GM23338 (cell line): ENCODE results near the gene CTDSP2. TPM values are rescaled to one million over a fixed set of nuclear protein-coding genes. Genes with fewer than 3 reads are reported as not detected.

Source experiments
- ATAC-seq: fragments of 200-7000 bp; cut with Tn5 transposase; 3 replicates; pipeline ENCODE4 v1.9.1; 2020
- DNase-seq: peaks from one replicate; pipeline ENCODE4 v3.0.0-alpha.2; 2015; ENCODE audit warnings: low spot score
- H2AFZ ChIP-seq: fragments of 200-600 bp; sonication (generic); 2 replicates; pipeline ENCODE4 v1.8.0; 2016; ENCODE audit warnings: antibody characterized with exemption, mild to moderate bottlenecking, moderate library complexity
- H3F3A ChIP-seq: fragments of 200-600 bp; sonication (generic); replicated peaks from 2 replicates; pipeline ENCODE4 v1.8.0; 2017; ENCODE audit warnings: antibody characterized with exemption, mixed run types, low read depth
- H3K27ac ChIP-seq: fragments of 200-600 bp; sonication (generic); 2 replicates; pipeline ENCODE4 v1.6.1; 2016; ENCODE audit warnings: low read depth
- H3K27me3 ChIP-seq: fragments of 200-600 bp; sonication (generic); 2 replicates; pipeline ENCODE4 v1.8.0; 2016; ENCODE audit warnings: mild to moderate bottlenecking, mixed run types, moderate library complexity; ENCODE audit not compliant: insufficient read depth
- H3K36me3 ChIP-seq: fragments of 200-600 bp; sonication (generic); 2 replicates; pipeline ENCODE4 v1.8.0; 2016; ENCODE audit warnings: mild to moderate bottlenecking; ENCODE audit not compliant: insufficient read depth
- H3K4me1 ChIP-seq: fragments of 200-600 bp; sonication (generic); 2 replicates; pipeline ENCODE4 v1.8.0; 2016; ENCODE audit warnings: mild to moderate bottlenecking, moderate library complexity; ENCODE audit not compliant: insufficient read depth
- H3K4me2 ChIP-seq: fragments of 200-600 bp; sonication (generic); 2 replicates; pipeline ENCODE4 v1.7.1; 2017; ENCODE audit warnings: mixed run types
- H3K4me3 ChIP-seq: fragments of 200-600 bp; sonication (generic); 2 replicates; pipeline ENCODE4 v1.6.1; 2016; ENCODE audit warnings: mixed run types
- H3K79me2 ChIP-seq: fragments of 200-600 bp; sonication (generic); replicated peaks from 2 replicates; pipeline ENCODE4 v1.8.0; 2017; ENCODE audit warnings: mild to moderate bottlenecking; ENCODE audit not compliant: insufficient read depth
- H3K9me2 ChIP-seq: fragments of 200-600 bp; sonication (generic); 2 replicates; pipeline ENCODE4 v1.8.0; 2017; ENCODE audit not compliant: insufficient read depth
- H4K20me1 ChIP-seq: fragments of 200-600 bp; sonication (generic); replicated peaks from 2 replicates; pipeline ENCODE4 v1.8.0; 2017; ENCODE audit warnings: mild to moderate bottlenecking; ENCODE audit not compliant: insufficient read depth
- H3K27ac Mint-ChIP-seq: 2 replicates; pipeline ENCODE4 v1.8.0; 2020; ENCODE audit warnings: inconsistent platforms, mild to moderate bottlenecking, moderate library complexity, mixed read lengths
- H3K27me3 Mint-ChIP-seq: 3 replicates; pipeline ENCODE4 v1.8.0; 2022; ENCODE audit warnings: low read depth, mild to moderate bottlenecking, moderate library complexity, mixed read lengths, inconsistent platforms; ENCODE audit not compliant: insufficient read depth, poor library complexity
- H3K36me3 Mint-ChIP-seq: 3 replicates; pipeline ENCODE4 v1.8.0; 2021; ENCODE audit warnings: low read depth, mild to moderate bottlenecking, inconsistent platforms, moderate library complexity, mixed read lengths
- H3K4me1 Mint-ChIP-seq: 3 replicates; pipeline ENCODE4 v1.8.0; 2020; ENCODE audit warnings: mild to moderate bottlenecking, inconsistent platforms, mixed read lengths
- H3K4me3 Mint-ChIP-seq: 3 replicates; pipeline ENCODE4 v1.8.0; 2021; ENCODE audit warnings: moderate library complexity, mild to moderate bottlenecking, inconsistent platforms, mixed read lengths
- H3K9me3 Mint-ChIP-seq: 3 replicates; pipeline ENCODE4 v1.8.0; 2020; ENCODE audit warnings: moderate library complexity, mild to moderate bottlenecking, inconsistent platforms, mixed read lengths
- JUNB ChIP-seq: IDR thresholded peaks from one replicate; pipeline ENCODE4 v1.6.1; 2016; ENCODE audit warnings: antibody characterized with exemption; ENCODE audit not compliant: unreplicated experiment
- NANOG ChIP-seq: IDR thresholded peaks from 2 replicates; pipeline ENCODE4 v1.6.1; 2016; ENCODE audit warnings: antibody characterized with exemption, borderline replicate concordance
- STAT1 ChIP-seq: IDR thresholded peaks from one replicate; pipeline ENCODE4 v1.6.1; 2016; ENCODE audit warnings: antibody characterized with exemption; ENCODE audit not compliant: unreplicated experiment
- ZNF114 ChIP-seq: fragments of 250-450 bp; sonication (Bioruptor Pico); IDR thresholded peaks from 2 replicates; pipeline ENCODE4 v1.5.0; 2020; ENCODE audit warnings: mild to moderate bottlenecking, moderate library complexity
- polyA plus RNA-seq: library from polyadenylated mRNA; unstranded; fragments of >200 nt; fragmentation: Nextera tagmentation; extraction: Ambion mirVana; gene quantifications from 2 replicates; pipeline ENCODE4 v1.2.1, GENCODE V29; 2016
- total RNA-seq: library from RNA; depleted of rRNA; stranded (reverse); fragments of >200 nt; shearing (Covaris generic); gene quantifications from 2 replicates; pipeline ENCODE4 v1.2.3, GENCODE V29; 2014
- TF ChIP-seq, protein P1 (sequence below): IDR thresholded peaks from 2 replicates; pipeline ENCODE4 v1.6.1; 2016; ENCODE audit warnings: antibody characterized with exemption
- TF ChIP-seq, protein P2 (sequence below): fragments of 250-450 bp; sonication (Bioruptor Pico); IDR thresholded peaks from 2 replicates; pipeline ENCODE4 v1.5.0; 2020; ENCODE audit warnings: mild to moderate bottlenecking, moderate library complexity
- TF ChIP-seq, protein P3 (sequence below), 2 experiments: fragments of 200-600 bp in 1 of 2; sonication (generic) in 1 of 2; conservative IDR thresholded peaks; 2 replicates each; pipeline versions ENCODE4 v1.5.1 to v1.6.1; 2016 to 2017; ENCODE audit warnings: antibody characterized with exemption in 2 of 2, low read depth in 2 of 2, mild to moderate bottlenecking in 2 of 2, moderate library complexity in 1 of 2

Gene CTDSP2
- total and polyA plus RNA-seq, 2 experiments from 2014 or later = 22.8 to 81.9 TPM

DNA sequence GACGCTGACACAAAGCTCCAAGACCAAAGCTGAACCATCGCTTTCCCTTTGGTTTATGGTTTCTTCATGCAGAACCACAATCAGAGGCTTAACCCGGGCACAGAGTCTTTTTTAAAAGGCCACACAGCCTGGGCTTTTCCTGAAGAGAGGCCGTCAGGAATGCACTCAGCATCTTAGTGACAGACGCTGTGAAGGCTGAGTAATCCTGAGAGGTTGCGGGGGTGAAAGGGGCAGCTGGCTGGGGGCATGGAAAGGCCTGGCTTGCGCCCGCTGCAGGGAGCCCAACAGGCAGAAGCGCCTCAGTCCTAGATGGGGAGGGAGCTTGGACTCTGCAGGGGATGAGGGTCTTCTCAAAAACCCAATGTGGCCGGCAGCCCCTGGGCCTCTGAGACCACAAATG, 13.6 kb downstream of the CTDSP2 start:
- Histone ChIP-seq H3K4me2 (peak overlapping the region; percentile 65; the same call in 1 of the 2 replicates), H3K36me3 (peaks cover 7% of the 10 kb centered on the region; the same call in 1 of the 2 replicates), H3K79me2 (peaks cover 92% of the 10 kb centered on the region), H2AFZ (no peak overlapping the region), H4K20me1 (peaks cover 20% of the 10 kb centered on the region), H3K27me3 (no peaks in the 10 kb centered on the region), H3K4me1 (peaks cover 60% of the 10 kb centered on the region), H3K9me2 (no peaks in the 10 kb centered on the region), H3K27ac (peak overlapping the region; percentile 61; the same call in 1 of the 2 replicates), H3F3A (peaks cover 13% of the 10 kb centered on the region), H3K4me3 (no peak overlapping the region)
- Mint-ChIP-seq H3K36me3 (peaks cover 17% of the 10 kb centered on the region), H3K27me3 (peaks cover 13% of the 10 kb centered on the region), H3K4me1 (peaks cover 62% of the 10 kb centered on the region), H3K4me3 (no peak overlapping the region), H3K27ac (peak overlapping the region; percentile 42; the same call in 1 of the 2 replicates), H3K9me3 (no peaks in the 10 kb centered on the region)
- DNase-seq (peak; percentile 22), ATAC-seq (peak; percentile 3; the same call in 1 of the 3 replicates)
- TF ChIP-seq, protein P1, sequence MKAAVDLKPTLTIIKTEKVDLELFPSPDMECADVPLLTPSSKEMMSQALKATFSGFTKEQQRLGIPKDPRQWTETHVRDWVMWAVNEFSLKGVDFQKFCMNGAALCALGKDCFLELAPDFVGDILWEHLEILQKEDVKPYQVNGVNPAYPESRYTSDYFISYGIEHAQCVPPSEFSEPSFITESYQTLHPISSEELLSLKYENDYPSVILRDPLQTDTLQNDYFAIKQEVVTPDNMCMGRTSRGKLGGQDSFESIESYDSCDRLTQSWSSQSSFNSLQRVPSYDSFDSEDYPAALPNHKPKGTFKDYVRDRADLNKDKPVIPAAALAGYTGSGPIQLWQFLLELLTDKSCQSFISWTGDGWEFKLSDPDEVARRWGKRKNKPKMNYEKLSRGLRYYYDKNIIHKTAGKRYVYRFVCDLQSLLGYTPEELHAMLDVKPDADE = no peak
- TF ChIP-seq NANOG = no peak
- TF ChIP-seq, protein P2, sequence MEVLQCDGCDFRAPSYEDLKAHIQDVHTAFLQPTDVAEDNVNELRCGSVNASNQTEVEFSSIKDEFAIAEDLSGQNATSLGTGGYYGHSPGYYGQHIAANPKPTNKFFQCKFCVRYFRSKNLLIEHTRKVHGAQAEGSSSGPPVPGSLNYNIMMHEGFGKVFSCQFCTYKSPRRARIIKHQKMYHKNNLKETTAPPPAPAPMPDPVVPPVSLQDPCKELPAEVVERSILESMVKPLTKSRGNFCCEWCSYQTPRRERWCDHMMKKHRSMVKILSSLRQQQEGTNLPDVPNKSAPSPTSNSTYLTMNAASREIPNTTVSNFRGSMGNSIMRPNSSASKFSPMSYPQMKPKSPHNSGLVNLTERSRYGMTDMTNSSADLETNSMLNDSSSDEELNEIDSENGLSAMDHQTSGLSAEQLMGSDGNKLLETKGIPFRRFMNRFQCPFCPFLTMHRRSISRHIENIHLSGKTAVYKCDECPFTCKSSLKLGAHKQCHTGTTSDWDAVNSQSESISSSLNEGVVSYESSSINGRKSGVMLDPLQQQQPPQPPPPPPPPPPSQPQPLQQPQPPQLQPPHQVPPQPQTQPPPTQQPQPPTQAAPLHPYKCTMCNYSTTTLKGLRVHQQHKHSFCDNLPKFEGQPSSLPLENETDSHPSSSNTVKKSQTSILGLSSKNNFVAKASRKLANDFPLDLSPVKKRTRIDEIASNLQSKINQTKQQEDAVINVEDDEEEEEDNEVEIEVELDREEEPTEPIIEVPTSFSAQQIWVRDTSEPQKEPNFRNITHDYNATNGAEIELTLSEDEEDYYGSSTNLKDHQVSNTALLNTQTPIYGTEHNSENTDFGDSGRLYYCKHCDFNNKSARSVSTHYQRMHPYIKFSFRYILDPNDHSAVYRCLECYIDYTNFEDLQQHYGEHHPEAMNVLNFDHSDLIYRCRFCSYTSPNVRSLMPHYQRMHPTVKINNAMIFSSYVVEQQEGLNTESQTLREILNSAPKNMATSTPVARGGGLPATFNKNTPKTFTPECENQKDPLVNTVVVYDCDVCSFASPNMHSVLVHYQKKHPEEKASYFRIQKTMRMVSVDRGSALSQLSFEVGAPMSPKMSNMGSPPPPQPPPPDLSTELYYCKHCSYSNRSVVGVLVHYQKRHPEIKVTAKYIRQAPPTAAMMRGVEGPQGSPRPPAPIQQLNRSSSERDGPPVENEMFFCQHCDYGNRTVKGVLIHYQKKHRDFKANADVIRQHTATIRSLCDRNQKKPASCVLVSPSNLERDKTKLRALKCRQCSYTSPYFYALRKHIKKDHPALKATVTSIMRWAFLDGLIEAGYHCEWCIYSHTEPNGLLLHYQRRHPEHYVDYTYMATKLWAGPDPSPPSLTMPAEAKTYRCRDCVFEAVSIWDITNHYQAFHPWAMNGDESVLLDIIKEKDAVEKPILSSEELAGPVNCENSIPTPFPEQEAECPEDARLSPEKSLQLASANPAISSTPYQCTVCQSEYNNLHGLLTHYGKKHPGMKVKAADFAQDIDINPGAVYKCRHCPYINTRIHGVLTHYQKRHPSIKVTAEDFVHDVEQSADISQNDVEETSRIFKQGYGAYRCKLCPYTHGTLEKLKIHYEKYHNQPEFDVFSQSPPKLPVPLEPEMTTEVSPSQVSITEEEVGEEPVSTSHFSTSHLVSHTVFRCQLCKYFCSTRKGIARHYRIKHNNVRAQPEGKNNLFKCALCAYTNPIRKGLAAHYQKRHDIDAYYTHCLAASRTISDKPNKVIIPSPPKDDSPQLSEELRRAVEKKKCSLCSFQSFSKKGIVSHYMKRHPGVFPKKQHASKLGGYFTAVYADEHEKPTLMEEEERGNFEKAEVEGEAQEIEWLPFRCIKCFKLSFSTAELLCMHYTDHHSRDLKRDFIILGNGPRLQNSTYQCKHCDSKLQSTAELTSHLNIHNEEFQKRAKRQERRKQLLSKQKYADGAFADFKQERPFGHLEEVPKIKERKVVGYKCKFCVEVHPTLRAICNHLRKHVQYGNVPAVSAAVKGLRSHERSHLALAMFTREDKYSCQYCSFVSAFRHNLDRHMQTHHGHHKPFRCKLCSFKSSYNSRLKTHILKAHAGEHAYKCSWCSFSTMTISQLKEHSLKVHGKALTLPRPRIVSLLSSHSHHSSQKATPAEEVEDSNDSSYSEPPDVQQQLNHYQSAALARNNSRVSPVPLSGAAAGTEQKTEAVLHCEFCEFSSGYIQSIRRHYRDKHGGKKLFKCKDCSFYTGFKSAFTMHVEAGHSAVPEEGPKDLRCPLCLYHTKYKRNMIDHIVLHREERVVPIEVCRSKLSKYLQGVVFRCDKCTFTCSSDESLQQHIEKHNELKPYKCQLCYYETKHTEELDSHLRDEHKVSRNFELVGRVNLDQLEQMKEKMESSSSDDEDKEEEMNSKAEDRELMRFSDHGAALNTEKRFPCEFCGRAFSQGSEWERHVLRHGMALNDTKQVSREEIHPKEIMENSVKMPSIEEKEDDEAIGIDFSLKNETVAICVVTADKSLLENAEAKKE (CRISPR knock-in tag) = no peak
- TF ChIP-seq, protein P3, sequence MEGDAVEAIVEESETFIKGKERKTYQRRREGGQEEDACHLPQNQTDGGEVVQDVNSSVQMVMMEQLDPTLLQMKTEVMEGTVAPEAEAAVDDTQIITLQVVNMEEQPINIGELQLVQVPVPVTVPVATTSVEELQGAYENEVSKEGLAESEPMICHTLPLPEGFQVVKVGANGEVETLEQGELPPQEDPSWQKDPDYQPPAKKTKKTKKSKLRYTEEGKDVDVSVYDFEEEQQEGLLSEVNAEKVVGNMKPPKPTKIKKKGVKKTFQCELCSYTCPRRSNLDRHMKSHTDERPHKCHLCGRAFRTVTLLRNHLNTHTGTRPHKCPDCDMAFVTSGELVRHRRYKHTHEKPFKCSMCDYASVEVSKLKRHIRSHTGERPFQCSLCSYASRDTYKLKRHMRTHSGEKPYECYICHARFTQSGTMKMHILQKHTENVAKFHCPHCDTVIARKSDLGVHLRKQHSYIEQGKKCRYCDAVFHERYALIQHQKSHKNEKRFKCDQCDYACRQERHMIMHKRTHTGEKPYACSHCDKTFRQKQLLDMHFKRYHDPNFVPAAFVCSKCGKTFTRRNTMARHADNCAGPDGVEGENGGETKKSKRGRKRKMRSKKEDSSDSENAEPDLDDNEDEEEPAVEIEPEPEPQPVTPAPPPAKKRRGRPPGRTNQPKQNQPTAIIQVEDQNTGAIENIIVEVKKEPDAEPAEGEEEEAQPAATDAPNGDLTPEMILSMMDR (conservative IDR thresholded peaks at IDR 0.05; ENCODE audit: low read depth in 2 of 2) = no peak
- no peak for TF ChIP-seq JUNB
- TF ChIP-seq ZNF114 (CRISPR knock-in tag) = no peak
- TF ChIP-seq STAT1 = no peak
